RCC 7860 (cell line): ENCODE results near the gene RTBDN.
A peak's percentile ranks its signal among the peaks of the same experiment; 100 is the strongest.

Source experiments
- DNase-seq: peaks from one replicate; pipeline ENCODE4 v3.0.0-alpha.2; 2015; ENCODE audit warnings: low spot score
- FAIRE-seq: peaks from 2 replicates; lab custom pipeline; 2012; peaks lifted over from hg19 to GRCh38; lab: Jason Lieb, UNC

Gene RTBDN

DNA sequence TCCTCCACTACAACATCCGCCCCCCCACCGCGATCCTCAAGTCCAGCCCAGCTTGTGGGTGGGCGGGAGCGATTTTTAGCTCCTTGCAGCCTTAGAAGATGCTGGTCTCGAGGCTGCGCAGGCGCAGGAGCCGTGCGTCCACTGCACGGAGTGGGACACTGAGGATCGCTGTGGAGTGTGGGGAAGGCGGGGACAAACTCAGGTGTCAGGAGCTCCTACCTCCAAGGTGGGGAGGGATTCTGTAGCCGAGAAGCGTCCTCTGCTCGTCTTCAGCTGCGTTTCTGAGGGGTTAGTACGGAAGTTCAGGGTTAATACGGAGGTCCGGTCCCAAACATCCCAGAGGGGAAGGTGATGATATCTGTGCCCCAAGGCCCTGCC lies at the start of gene RTBDN:
Gene RTBDN (minus strand): TSS at position 14 of the 378 bp plus-strand sequence. CDS start 4,600 bp downstream, outside the sequence.
- FAIRE-seq (no peak), DNase-seq (no peak)

DNA sequence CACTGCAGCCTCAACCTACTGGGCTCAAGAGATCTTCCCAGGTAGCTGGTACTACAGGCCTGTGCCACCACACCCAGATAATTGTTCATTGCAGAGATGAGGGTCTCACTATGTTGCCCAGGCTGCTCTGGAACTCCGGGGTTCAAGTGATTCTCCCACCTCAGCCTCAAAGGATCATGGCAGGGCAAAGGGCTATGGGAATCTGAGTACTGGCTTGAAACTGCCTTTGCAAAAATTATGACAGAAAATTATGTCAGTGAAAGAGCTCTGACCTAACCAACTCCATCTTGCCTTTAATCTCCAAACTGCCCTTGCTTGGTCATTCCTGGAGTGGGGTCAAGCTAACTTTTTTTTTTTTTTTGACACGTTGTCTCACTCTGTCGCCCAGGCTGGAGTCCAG lies 48.2 kb upstream of the RTBDN start:
- DNase-seq = no peak
- FAIRE-seq = no peak

DNA sequence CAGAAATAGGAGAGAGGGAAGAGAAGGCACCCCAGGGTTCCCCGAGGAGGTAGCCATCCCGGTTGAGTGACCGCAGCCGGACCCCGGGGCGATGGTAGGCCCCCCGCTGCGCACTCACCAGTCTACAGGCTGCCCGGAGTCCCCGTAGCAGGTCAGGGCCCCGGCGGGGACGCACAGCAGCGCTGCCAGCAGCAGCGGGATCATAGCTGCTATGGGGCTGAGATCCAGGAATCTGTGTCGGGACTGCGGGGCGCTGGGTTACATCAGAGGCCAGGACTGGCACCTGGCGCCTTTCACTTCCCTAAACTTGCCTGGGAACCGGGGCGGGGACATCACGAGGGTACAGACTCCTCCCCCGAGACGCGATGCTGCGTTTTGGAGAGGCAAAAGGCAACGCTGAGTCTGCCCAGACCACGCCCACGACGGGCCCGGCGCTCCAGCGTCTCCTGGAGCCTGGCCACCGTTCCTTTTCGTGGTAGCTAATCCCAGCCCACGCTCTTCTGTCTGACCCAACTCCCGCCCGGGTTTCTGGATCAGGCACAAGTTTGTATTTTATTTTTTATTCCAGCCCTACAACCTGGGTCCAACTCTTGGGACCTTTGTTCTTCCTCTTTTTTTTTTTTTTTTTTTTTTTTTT lies 46.9 kb upstream of the RTBDN start, which contains the start of gene DNASE2:
Gene DNASE2 (minus strand): TSS at position 278 of the 637 bp plus-strand sequence. CDS start 74 bp downstream, at position 204.
- peak; percentile 62 for FAIRE-seq
- peak; percentile 62 for DNase-seq

DNA sequence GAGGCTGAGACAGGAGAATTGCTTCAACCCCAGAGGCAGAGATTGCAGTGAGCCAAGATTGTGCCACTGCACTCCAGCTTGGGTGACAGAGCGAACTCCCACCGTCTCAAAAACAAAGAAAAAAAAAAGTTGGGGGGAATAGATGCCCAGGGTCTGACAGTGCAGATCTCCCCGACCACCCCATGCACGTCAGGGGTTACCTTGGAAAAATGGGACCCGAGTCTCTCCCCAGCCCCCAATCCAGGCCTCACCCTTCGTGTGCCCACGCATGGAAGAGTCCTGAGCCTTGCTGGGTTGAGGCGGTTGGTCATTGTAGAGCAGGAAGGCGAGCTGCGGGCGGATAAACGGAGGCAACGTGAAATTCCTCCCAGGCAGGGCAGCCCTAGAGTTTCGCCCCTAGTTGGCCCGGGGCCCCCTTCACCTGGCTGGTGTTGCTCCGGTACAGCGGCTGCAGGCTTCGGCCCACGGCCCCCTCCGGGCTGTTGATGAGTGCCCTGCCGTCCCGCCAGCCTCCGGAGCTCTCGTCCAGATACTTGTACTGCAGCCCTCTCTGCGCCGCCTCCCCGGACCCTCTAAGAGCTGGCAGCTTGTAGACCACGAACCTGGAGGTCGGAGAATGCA lies 46.3 kb upstream of the RTBDN start:
- FAIRE-seq (no peak), DNase-seq (no peak)

DNA sequence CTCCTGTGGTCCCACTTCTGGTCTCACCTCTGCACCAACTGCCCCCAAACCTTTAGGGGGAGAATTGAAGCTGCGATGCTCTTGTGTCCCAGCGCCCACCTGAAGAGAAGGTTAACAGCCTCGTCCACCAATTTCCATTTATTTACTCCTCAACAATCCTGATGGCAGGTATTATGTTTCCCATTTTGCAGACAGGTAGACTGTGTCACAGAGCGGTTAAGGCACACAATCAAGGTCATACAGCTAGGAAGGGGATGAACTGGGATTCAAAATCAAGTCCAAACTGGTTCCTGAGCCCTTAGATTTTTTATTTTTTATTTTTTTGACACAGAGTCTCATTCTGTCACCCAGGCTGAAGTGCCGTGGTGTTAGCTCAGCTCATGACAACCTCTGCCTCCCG lies 40.7 kb upstream of the RTBDN start:
- no peak for FAIRE-seq
- no peak for DNase-seq

DNA sequence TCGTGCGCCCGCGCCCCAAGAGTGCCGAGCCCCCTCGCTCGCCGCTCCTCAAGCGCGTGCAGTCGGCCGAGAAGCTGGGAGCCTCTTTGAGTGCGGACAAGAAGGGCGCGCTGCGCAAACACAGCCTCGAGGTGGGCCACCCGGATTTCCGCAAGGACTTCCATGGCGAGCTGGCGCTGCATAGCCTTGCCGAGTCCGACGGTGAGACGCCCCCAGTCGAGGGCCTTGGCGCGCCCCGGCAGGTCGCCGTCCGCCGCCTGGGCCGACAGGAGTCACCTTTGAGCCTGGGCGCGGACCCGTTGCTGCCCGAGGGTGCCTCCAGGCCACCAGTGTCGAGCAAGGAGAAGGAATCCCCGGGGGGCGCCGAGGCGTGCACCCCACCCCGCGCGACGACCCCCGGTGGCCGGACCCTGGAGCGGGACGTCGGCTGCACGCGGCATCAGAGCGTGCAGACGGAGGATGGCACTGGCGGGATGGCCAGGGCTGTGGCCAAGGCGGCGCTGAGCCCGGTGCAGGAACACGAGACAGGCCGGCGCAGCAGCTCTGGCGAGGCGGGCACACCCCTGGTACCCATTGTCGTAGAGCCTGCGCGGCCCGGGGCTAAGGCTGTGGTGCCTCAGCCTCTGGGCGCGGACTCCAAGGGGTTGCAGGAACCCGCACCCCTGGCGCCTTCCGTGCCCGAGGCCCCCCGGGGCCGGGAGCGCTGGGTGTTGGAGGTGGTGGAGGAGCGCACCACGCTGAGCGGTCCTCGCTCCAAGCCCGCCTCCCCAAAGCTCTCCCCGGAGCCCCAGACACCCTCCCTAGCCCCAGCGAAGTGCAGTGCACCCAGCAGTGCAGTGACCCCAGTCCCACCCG lies 39.7 kb upstream of the RTBDN start:
- DNase-seq (no peak), FAIRE-seq (no peak)

DNA sequence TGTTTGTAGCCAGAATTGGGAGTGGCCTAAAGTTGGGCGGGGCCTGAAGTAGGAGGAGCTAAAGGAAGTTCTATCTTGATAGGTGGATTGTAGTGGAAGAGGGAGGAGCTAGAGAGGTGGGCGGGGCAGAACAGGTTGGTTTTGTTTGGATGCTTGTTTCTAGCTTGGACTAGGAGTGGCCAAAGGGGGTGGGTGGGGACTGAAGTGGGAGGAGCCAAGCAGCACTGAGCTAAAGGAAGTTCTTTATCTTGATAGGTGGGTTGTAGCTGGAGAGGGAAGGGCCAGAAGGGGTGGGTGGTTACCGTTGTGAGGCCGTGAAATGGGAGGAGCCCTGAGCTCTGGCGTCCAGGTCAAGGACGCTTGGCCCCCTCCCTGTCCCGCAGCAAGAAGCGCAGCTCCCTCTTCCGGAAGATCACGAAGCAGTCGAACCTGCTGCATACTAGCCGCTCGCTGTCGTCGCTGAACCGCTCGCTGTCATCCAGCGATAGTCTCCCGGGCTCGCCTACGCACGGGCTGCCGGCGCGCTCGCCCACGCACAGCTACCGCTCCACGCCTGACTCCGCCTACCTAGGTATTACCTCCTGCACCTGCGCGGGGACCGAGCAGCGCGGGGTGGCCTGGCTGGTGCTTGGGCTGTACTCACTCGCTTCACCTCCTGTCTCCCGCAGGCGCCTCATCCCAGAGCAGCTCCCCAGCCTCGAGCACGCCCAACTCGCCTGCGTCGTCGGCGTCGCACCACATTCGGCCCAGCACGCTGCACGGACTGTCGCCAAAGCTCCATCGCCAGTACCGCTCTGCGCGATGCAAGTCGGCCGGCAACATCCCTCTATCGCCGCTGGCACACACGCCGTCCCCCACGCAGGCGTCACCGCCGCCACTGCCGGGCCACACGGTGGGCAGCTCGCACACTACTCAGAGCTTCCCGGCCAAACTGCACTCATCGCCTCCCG lies 38.8 kb upstream of the RTBDN start:
- FAIRE-seq (no peak), DNase-seq (no peak)

DNA sequence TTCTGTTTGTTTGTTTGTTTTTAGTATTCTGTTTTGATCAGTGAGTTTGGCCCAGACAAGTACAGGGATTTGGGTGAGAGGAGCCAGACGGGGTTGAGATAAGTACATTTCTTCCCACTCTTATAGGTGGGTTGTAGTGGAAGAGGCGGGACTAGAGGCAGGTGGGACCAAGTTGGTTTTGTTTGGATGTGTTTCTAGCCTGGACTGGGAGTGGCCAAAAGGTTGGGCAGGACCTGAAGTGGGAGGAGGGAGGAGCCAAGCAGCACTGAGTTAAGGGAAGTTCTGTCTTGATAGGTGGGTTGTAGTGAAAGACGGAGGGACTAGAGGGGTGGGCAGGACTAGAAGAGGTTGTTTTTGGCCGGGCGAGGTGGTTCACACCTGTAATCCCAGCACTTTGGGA lies 37.9 kb upstream of the RTBDN start:
- FAIRE-seq (no peak), DNase-seq (no peak)

DNA sequence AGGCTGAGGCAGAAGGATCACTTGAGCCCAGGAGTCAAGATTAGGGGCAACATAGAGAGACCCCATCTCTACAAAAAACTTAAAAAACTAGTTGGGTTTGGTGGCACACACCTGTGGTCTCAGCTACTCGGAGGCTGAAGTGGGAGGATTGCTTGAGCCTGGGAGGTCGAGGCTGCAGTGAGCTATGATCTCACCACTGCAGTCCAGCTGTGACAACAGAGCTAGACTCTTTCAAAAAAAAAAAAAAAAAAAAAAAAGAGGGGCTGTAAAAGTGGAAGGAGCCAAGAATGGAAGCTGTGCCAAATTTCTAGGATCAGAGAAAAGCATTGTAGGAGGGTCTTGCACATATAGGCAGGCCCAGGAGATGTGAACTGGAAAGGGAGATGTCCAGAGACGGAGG lies 37.3 kb upstream of the RTBDN start:
- FAIRE-seq (no peak), DNase-seq (no peak)

DNA sequence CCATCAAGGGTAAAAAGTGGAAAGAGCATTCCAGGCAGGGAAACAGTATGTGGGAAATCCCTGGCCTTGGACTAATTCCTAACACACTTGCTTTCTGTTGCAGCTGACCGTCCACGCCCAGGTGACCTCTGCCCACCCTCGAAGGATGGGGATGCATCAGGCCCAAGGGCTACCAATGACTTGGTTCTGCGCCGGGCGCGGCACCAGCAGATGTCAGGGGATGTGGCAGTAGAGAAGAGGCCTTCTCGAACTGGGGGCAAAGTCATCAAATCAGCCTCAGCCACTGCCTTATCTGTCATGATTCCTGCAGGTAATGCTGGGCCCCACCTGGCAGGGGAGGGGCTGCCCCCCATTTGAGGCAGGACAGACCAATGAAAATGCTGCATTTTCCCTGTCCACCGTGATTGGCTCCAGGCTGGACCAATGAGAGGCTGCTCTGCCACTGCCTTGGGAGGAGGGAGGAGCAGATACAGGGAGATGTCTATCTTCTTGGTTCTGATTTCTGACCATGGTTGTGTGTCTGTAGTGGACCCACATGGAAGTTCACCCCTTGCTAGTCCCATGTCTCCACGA lies 34.2 kb upstream of the RTBDN start:
- FAIRE-seq = no peak
- DNase-seq = no peak

DNA sequence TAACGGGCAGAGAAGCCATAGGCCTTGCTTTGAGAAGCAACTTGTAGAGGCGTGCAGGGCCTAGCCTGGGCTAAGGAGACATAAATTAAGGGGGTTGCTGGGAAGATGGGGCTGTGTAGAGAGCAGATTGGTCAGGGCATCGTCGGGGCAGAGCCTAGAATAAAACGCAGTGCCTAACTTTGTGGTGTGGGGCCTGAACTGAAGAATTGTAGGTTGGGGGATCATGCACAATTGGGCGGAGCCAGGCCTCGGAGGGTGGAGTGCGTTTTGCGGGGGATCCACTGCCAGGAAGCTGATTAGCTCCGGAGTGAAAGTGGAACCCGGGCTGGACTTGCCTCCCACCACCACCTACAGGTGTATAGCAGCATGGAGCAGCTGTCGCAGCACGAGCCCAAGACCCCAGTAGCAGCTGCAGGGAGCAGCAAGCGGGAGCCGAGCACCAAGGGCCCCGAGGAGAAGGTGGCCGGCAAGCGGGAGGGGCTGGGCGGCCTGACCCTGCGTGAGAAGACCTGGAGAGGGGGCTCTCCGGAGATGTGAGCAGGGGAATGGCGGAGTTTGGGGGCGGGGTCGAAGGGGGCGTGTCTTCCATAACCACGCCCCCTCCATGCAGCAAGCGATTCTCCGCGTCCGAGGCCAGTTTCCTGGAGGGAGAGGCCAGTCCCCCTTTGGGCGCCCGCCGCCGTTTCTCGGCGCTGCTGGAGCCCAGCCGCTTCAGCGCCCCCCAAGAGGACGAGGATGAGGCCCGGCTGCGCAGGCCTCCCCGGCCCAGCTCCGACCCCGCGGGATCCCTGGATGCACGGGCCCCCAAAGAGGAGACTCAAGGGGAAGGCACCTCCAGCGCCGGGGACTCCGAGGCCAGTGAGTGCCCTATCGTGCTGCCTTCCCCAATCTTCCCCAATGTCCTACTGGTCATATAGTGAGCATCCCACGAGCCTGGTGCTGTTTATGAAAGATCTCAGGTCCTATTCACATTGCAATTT lies 33.0 kb upstream of the RTBDN start:
- FAIRE-seq (no peak), DNase-seq (no peak)

DNA sequence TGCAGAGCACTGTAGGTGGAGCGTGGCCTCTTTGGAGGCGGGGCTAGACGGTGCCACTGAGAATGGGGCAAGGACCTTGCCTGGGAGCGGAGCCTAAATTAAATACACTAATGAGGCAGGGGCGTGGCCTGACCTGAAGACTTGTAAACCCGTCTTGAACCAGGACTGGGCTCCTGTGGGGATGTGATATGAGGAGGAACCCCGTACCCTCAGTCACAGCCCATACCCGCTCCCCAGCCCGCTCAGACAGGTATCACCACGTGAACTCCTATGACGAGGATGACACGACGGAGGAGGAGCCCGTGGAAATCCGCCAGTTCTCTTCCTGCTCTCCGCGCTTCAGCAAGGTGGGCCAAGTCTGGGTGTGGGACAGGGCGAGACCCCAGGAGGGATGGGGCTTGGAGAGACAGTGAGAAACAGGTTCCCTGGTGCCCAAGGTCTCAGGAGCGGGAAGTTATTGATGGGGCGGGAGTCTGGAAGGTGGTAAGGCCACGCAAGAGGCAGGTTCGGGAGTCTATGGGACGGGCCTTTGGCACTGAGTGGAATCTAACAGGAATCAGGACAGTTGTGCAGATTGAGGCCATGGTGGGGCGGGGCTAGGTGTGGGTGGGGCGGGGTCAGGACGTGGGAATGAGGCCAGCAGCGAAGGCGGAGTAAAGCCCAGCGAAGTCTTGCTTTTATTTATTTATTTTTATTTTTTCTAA lies 32.2 kb upstream of the RTBDN start:
- DNase-seq (no peak), FAIRE-seq (no peak)

DNA sequence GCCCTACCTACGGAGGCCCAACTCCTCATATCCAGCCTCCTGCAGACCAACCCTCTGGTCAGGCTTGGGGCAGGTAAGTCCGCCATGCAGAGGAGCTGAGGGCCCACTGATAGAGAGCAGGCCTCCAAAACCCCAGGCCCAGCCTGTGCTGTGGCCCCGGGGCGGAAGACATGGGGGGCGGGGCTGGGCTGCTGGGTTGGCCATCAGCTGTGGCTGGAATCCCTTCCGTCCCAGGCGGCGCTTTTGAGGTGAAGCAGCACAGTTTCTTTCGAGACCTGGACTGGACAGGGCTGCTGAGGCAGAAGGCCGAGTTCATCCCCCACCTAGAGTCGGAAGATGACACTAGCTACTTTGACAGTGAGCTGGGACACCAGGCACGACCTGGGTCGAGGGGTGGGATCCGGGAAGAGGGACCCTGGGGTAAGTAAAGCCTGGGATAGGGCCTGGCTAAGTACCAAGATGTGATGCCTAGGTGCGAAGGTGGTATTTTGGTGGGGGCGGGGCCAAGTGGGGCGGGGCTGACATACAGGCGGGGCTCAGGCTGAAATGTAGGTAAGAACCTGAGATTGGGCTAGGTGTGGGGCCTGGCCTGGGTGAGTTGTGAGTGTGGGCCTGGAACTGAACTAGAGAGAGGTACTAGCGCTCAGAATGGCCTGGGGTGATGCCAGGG lies 31.5 kb upstream of the RTBDN start:
- no peak for DNase-seq
- no peak for FAIRE-seq

DNA sequence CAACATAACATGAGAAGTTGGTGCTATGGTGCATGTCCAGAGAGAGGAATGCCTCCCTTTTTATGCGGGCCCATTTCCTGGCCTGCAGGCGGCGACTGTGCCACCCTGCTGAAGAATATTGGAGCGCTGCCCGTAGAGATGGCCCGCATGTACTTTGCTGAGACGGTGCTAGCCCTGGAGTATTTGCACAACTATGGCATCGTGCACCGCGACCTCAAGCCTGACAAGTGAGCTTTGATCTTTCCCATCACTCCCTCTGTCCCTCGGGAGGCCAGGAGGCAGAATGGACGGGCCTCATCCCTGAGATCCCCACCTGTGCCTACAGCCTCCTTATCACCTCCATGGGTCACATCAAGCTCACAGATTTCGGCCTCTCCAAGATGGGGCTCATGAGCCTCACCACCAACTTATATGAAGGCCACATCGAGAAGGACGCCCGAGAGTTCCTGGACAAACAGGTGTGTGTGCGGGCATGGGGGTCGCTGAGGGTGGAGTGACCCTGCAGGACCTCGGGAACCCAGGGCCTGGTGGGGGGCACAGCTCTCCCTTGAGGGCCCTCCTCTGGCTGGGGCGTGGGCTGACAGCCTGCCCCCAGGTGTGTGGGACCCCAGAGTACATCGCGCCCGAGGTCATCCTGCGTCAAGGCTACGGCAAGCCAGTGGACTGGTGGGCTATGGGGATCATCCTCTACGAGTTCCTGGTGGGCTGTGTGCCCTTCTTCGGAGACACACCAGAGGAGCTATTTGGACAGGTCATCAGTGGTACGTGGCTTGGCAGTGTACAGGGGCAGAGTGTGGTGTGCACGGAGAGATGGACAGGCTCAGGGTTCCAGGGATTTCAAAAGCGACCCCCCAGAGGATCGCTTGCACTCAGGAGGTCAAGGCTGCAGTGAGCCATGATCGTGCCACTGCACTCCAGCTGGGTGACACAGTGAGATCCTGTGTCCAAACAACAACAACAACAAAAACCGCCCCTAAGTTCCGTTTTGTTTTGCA lies 30.6 kb upstream of the RTBDN start:
- DNase-seq = no peak
- no peak for FAIRE-seq

DNA sequence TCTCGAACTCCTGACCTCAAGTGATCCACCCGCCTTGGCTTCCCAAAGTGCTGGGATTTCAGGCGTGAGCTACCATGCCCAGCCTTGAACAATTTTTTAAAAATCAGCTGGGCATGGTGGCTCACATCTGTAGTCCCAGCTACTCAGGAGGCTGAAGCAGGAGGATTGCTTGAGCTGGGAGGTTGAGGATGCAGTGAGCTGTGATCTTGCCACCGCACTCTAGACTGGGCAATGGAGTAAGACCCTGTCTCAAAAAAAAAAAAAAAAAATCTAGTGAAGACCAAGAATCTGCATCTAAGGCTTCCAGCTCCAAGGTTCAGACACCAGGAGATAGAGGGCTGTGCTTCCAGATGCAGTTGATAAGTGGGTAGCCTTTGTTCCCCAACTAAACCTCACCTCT lies 29.8 kb upstream of the RTBDN start:
- DNase-seq (no peak), FAIRE-seq (no peak)

DNA sequence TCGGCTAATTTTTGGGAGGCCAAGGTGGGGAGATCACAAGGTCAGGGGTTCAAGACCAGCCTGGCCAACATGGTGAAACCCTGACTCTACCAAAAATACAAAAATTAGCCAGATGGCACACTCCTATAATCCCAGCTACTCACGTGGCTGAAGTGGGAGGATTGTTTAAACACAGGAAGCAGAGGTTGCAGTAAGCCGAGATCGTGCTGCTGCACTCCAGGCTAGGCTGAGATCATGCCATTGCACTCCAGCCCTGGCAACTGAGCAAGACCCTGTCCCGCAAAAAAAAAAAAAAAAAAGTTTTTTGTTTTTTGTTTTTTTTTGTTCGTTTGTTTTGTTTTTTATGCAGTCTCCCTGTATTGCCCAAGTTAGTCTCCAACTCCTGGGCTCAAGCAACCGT lies 25.2 kb upstream of the RTBDN start:
- FAIRE-seq (no peak), DNase-seq (no peak)
